ENCODE data around the gene EPHB1.

The EPHB1 gene

GRCh38 chr3:134988666-134989065, 193.6 kb downstream of the EPHB1 start:
- no peak for DNase-seq (ENCODE audit: low spot score)
- TF ChIP-seq CTCF (IDR thresholded peaks at IDR 0.05; ENCODE audit: extremely low read depth, missing control alignments), result no peak

GRCh38 chr3:134991003-134991402, 195.9 kb downstream of the EPHB1 start:
- DNase-seq (ENCODE audit: low spot score), result no peak
- TF ChIP-seq CTCF (IDR thresholded peaks at IDR 0.05; ENCODE audit: extremely low read depth, missing control alignments), result no peak

GRCh38 chr3:134991472-134992010, 196.5 kb downstream of the EPHB1 start:
- no peak for TF ChIP-seq CTCF (IDR thresholded peaks at IDR 0.05; ENCODE audit: extremely low read depth, missing control alignments)
- no peak for DNase-seq (ENCODE audit: low spot score)

GRCh38 chr3:134992180-134992579, 197.1 kb downstream of the EPHB1 start:
- no peak for TF ChIP-seq CTCF (IDR thresholded peaks at IDR 0.05; ENCODE audit: extremely low read depth, missing control alignments)
- no peak for DNase-seq (ENCODE audit: low spot score)

- no peak for TF ChIP-seq CTCF (IDR thresholded peaks at IDR 0.05; ENCODE audit: extremely low read depth, missing control alignments)
- no peak for DNase-seq (ENCODE audit: low spot score)
Observed at GRCh38 chr3:134992586-134992985, 197.5 kb downstream of the EPHB1 start.

- no peak for TF ChIP-seq CTCF (IDR thresholded peaks at IDR 0.05; ENCODE audit: extremely low read depth, missing control alignments)
- no peak for DNase-seq (ENCODE audit: low spot score)
Observed at GRCh38 chr3:134993011-134993410, 198.0 kb downstream of the EPHB1 start.

- DNase-seq (ENCODE audit: low spot score), result no peak
- no peak for TF ChIP-seq CTCF (IDR thresholded peaks at IDR 0.05; ENCODE audit: extremely low read depth, missing control alignments)
Observed at GRCh38 chr3:134998158-134998557, 203.1 kb downstream of the EPHB1 start.

All from GM20000 (cell line).